ENCODE measurements around the gene ZNF211. TPM values are rescaled to one million over a fixed set of nuclear protein-coding genes. Genes with fewer than 3 reads are reported as not detected.

ZNF211 gene
- total and polyA plus RNA-seq, 9 of the 15 experiments (the other 6 are each of a cell fraction or from before 2014, with no cell fraction given) = 1.3 to 11.6 (median 4.5) TPM

DNA sequence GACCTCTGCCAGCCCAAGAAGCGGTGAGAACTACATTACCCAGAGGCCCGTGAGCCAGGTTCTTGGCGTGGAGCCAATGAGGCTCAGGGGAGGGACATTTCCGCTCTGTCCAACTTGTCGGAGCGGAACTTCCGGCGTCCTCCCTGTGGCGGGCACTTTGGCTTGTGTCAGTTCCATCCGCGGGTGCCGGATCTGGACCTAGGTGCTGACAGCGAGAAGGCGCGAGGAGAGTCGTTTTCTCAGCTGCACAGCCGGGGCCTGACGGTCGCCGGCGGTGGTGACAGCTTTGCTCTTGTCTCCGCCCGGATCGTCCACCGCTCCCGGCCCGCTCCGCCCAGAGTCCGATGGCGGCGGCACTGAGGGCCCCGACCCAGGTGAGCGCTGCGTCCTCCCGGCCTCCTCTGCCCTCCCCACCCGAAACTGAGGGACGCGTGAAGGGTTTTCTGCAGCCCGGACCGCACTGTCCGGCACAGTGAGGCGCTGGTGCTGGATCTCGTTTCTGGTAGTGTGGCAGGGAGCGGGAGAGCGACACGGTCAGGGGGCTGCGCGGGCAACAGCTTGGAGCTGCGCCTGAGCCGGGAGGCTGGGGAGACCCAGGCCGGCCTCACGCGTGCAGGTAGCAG is 33.1 kb upstream of the ZNF211 start, which contains the start of gene ZNF530 (continued):
- TF ChIP-seq POLR3A (IDR thresholded peaks at IDR 0.05; ENCODE audit: borderline replicate concordance, extremely low read depth, insufficient read depth, insufficient read length) (no peak), HDAC6 (IDR thresholded peaks at IDR 0.05; ENCODE audit: low read depth, low read length) (no peak), TAF7 (tag; IDR thresholded peaks at IDR 0.05) (no peak), ZNF324 (CRISPR knock-in tag; IDR thresholded peaks at IDR 0.05) (no peak), ZZZ3 (IDR thresholded peaks at IDR 0.05) (no peak), ZNF57 (CRISPR knock-in tag; IDR thresholded peaks at IDR 0.05) (no peak), CUX1 (CRISPR knock-in tag; IDR thresholded peaks at IDR 0.05) (no peak), MNT (conservative IDR thresholded peaks at IDR 0.05) (peak in 1 of 2 experiments; percentile 64; a peak in 2 of 4 replicates), HCFC1 (IDR thresholded peaks at IDR 0.05; ENCODE audit: low read depth, low read length) (peak; percentile 94), ZNF449 (CRISPR knock-in tag; IDR thresholded peaks at IDR 0.05) (no peak), ZNF134 (CRISPR knock-in tag; conservative IDR thresholded peaks at IDR 0.05) (no peak), MTA3 (IDR thresholded peaks at IDR 0.05; ENCODE audit: borderline replicate concordance) (peak; percentile 30; the same call in 1 of the 2 replicates), HDAC3 (IDR thresholded peaks at IDR 0.05; ENCODE audit: borderline replicate concordance, partially characterized antibody) (no peak), TBL1XR1 (IDR thresholded peaks at IDR 0.05; ENCODE audit: low read length in 2 of 2) (no peak), HMG20B (CRISPR knock-in tag; IDR thresholded peaks at IDR 0.05) (no peak)
- TF ChIP-seq, protein P1, sequence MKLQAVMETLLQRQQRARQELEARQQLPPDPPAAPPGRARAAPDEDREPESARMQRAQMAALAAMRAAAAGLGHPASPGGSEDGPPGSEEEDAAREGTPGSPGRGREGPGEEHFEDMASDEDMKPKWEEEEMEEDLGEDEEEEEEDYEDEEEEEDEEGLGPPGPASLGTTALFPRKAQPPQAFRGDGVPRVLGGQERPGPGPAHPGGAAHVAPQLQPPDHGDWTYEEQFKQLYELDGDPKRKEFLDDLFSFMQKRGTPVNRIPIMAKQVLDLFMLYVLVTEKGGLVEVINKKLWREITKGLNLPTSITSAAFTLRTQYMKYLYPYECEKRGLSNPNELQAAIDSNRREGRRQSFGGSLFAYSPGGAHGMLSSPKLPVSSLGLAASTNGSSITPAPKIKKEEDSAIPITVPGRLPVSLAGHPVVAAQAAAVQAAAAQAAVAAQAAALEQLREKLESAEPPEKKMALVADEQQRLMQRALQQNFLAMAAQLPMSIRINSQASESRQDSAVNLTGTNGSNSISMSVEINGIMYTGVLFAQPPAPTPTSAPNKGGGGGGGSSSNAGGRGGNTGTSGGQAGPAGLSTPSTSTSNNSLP (IDR thresholded peaks at IDR 0.05; ENCODE audit: borderline replicate concordance, low read depth, low read length) = no peak
- TF ChIP-seq, protein P2, sequence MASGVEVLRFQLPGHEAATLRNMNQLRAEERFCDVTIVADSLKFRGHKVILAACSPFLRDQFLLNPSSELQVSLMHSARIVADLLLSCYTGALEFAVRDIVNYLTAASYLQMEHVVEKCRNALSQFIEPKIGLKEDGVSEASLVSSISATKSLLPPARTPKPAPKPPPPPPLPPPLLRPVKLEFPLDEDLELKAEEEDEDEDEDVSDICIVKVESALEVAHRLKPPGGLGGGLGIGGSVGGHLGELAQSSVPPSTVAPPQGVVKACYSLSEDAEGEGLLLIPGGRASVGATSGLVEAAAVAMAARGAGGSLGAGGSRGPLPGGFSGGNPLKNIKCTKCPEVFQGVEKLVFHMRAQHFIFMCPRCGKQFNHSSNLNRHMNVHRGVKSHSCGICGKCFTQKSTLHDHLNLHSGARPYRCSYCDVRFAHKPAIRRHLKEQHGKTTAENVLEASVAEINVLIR (CRISPR knock-in tag; IDR thresholded peaks at IDR 0.05) = no peak

Data from K562 (cell line).